ENCODE results near the gene CIB4.
"Not testable (repeated sequence)": the region's sequence is repeated elsewhere in the genome, so short reads cannot be mapped to it uniquely, and the experiment has no call there.

The CIB4 gene

DNA sequence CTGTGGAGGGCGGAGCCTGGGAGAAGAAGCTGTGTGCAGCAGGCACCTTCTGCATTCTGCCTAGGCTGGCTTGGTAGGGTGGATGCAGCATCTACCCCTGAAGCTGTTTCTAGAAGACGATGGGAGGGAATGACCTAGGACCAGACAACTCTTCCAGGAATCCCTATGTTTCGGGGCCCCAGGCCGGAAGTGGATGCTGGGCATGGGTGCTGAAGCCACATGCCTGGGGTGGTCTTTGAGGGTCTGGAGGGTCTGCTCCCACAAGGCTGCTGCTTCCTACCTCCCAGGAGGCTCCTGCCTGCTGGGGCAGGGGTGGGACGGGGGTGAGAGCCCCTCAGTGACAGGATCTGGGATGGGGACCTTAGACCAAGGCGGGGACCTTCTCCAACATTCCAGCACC lies 61.0 kb downstream of the CIB4 start:
- DNase-seq = no peak

DNA sequence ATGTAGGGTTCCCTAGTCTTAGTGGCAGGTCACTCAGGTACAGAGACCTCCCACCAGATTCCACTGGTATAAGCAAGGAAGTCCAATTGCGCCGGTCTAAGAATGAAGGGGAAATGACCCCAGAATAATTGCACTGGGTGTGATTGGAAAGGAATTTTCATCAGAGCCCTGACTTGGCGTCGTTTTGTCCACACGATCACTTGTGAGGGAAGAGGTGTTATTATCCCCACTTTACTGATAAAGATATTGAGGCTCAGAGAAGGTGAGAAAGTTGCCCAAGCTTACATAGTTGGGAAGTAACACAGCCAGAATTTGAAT lies 61.5 kb downstream of the CIB4 start:
- no peak for DNase-seq

DNA sequence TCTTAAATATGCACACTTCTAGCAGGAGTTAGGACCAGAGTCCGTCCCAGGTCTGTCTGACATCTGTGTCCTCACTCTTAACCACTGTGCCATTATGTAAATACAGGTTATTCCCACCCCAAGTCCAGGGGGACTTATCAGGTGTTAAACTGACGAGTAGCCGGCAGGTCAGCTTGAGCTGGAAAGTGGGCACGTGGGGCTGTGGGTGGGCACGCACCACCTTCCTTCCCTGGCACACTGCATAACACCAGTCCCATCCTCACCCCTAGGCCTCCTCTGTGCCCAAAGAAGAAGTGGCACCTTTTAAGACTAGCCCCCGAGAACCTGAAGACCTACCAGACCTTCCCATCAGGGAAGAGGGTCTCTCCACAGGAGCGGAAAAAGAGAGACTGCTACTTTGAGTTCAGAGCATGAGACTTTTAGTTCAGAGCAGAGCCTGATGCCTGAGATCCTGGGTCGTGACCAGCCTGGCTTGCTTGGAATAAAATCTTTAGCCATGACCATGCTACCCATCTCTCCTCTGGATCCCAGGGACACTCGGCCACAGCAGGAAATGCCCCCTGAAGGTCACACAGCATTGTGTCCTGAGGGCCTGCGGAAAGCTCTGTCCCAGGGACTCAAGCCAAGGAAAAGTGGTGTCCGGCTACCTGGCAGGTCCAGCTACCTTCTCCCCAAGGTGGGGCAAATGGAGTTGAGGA lies 62.0 kb downstream of the CIB4 start:
- no peak for DNase-seq

DNA sequence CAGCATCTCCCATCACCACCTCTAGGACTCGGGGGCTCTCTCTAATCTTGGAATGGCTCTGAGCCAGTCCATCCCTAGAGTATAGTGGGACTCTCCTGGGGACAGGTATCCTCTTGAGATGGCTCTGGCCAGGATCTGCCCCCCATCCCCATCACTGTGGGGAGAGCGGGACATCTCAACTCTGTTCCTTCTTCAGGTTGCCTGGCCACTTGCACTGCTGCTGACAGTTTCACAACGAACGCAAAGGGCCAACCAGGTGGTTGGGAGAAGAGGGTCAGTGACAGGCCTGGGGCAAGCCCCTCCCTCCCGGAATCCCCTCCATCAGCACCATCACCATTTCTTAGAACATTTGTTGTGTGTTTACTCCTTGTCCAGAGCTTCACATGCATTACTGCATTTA lies 62.6 kb downstream of the CIB4 start:
- no peak for DNase-seq

DNA sequence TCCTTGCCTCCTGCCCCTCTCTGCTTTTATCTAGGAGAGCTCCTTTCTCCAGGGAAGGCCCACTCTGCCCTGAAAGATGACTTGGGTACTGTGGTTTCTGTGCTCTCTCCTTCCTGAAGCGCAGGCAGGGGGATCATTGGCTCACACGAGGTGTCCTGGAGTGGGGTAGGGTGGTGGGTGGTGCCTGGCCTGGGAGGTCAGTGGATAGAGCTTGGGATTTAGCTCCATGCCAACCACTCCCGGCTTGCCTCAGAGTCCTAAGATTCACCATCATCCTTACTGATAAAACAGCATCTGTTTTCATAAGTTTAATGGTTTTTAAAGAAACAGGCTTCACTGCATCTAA lies 63.1 kb downstream of the CIB4 start:
- no peak for DNase-seq

DNA sequence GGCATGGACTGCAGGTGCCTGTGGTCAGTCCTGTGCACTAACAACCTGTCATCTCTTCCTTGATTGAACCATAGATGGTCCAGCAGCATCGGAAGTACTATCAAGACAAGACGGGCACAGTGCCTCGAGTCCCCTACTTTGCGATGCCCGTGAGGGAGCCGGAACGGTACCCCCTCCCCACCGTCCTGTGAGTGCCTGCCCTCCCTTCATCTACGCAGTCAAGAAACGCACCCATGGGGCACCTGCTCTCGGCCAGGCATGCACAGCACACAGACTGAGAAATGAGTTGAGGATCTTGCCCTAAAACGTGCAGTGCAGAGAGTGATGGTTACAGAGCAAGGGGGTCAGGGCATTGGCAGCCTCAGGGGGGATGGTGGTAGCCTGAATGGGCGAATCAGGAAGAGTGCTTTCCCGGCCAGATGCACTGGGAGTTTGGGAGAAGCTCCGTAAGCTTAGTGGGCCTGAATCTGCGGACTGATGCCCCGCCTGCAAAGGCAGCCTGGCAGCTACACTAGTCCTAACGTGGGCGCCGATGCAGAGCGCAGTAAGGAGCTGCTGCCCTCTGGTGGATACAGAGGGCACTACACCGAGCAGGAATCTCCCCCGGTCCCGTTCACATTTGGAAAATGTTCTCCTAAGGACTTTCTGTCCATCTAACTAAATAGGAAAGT lies 63.6 kb downstream of the CIB4 start:
- DNase-seq = peak; percentile 28 to 39

DNA sequence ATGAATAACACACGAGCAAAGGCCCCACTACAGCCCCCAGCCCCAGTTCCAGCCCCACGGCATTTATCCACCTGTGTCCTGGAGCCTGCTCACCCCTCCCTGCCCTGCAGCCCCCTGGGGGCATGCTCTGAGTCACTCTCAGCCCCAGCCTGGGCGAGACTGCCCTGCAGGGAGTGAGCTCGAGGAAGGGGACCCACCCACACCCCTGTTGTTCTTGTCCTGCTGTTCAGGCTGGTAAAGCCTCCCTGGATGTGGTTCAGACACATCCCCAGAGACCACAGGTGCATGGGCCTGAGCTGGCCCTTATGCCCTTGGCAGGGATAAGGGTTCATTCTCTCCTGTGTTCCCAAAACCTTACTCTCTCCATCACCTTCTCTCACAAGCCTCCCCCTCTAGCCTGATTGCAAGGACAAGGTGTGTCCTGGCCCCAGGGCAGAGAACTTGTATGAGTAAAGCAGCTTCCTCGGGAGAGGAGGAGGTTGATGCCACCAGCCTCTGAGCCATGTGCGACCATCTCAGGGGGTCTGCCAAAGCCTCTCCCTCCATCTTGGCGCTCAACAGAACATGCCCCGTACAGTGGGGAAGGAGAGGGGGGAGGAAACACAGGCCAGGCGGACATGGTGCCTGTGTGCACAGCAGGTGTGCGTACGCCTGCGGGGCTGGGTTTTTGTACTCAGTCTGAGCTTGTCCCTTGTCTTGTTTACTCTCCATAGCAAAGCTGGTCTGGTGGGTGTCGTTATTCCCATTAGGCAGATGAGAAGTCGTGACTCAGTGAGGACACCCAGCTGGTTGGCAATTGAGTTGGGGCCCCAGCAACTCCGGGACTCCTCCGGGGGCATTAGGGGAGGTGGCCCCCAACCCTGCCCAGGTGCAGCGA lies 64.4 kb downstream of the CIB4 start:
- DNase-seq = no peak

DNA sequence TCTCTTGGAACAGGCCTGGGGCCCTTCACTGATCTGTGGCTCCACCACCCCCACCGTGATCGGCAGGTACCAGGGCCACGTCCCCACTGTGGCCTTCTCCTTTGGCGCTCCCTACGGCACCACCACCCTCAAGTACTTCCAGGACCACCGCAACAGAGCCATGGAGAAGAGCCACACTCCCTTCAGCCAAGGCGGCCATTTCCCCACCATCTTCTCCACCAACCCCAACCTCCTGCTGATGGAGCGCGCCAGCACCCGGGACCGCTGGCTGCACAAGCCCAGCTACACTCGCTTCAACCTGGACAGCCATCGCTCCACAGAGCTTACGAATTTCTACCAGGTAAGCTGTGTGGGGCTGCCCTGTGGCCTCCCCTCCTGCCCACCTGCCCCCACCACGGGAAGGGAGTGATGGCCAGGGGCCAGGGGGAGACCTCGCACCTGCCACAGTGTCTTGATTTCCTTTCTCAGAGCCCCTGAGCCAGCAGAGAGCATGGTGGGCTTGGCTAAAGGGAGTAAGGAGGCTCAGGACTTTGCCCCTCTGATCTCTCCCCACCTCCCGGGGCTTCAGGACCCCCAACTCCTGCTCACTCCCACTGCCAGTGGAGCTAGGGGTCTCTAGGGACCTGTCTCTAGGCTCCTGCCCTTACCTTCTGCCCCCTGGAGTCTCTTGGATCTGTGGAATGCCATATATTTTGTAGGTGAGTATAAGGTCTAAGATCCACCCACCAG lies 65.2 kb downstream of the CIB4 start:
- DNase-seq = no peak

DNA sequence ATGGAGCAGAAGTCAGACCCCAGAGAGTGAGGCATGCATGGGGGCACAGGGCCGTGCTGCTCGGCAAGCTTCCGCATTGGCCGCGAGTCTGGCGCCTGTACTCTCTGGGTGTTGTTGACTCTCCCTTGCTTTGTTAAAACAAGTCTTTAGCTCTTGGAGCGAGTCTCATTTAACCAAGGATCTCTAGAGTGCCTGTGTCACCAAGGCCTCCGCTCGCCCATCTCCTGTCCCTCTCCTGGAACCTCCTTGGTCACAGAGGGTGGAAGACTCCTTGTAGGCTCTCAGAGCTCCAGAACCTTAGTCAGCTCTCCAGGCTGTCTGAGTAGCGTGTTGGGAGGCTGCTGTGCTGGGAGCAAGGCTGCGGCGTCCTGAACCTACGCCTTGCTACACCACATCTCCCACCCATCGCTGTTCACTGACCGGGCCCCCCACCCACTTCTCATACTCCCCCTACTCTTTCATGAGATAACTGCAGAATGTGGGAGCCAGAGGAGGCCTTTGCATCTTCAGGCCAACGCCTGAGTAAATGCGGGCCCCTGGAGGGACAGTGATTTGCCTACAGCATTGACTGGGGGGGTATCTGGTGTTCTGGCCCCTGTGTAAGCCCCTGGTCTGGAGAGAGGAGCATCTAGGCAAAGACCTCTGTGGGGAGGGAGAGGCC lies 66.1 kb downstream of the CIB4 start:
- DNase-seq = no peak

DNA sequence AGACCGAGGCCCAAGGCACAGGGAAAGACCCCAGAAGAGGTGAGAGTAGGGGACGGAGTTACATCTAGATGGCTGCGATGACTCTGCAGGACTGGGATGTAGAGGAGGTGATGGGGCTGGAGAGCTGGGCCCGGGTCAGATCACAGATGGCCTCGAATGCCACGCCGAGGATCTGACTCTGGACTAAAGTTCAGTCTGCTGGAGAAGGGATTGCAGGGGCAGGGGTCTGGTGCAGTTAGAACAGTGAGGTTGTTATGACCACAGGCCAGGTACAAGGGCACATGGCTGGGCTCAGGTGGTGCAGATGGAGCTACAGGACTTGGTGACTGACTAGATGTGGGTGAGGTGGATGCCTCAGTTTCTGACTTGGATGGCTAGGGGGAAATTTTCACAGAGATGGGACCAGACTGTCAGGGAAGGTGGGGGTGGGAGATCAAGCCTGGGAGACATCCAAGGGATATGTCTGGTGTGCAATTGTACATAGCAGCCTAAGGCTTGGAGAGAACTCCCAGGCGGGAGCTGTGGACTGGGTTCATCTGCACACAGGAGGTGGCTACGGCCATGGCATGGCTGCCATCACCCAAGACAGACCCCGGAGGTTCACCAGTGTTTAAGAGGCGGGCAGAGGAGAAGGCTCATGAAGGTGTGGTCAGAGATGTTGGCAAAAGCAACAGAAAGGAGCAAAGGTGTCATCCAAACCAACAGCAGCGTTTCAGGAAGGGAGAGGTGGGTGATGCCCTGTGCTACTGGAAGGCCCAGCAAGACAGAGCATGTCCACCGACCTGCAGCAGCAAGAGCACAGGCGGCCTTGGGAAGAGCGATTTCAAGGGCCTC lies 66.9 kb downstream of the CIB4 start:
- no peak for DNase-seq

DNA sequence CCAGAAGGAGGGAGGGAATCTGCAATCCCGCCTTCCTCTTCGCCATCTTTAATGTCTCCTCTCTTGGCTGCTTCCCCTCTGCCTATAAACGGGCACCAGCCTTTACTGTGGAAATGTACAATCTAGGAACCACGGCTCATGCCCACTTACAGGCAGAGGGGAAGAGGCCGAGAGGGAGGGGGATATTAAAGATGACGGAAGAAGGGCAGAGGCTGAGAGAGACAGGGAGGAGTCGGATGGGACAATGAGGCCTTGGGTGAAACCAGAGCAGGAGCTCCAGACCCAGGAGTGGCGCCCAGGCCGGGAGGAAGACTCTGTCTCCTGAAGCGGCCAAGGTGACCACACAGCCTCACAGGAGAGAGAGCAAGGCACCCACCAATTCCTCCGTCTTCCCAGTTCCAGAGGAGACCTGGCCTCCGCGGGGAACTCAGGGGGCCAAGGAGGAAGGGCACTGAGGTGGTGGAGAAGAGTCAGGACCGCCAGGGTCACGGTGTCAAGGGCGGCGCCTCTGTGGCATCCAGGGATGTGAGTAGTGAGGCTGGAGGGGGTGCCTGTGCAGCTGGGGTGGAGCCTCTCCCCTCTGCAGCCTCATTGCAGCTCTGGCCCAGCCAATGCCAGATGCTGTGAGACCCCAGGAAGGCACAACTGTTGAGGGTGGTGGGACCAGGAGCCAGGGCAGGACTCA lies 67.8 kb downstream of the CIB4 start:
- DNase-seq = no peak

DNA sequence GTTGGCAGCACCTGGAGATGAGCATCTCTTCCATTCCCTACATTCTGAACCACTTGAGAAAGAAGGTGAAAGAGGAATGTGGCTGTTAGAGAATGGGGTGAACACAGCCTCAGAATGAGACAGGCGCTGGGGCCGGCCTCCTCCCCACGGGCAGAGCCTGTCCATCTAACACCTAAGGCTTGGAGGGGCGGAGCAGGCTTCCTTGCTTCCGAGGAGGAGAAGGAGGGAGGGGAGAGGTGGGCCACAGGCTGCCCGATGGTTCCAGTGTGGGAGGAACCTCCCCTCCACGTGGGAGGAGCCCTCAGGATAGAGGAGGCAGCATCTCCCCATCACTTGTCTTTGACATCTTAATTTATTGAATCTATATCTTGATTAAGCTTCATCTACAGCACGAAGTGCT lies 68.6 kb downstream of the CIB4 start:
- DNase-seq = no peak

DNA sequence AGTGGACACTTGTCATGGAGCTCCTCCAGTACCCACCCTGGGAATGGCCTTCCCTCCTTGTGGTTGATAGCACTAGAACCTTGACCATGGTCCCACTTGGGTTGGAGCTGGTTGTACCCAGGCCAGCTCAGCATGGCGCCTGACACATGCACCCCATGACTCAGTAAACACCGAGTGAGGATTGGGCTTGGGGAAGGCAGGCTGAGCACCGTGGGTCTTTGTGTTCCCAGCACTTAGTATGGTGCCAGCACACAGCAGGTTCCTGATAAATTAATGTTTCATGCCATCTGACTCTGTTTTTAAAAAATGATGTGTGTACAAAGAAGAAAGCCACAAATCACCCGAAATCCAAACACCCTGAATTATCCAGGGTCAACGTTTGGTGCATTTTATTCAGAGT lies 69.8 kb downstream of the CIB4 start:
- DNase-seq = no peak

DNA sequence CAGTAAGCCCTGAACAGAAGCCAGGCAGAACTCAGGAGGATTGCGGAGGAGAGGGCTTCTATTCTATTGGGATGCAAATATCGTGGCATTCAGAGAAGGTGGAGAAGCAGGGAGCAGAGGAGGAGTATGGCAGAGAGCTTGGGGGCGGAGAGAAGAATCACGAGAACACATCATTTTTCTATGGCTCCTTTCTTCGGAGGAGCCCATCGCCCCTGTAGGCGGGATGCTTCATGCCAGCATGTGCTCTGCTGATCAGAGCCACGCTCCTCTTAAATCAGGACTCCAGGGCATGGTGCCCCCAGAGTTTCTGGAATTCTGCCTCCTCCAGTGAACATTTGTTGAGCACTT lies 71.1 kb downstream of the CIB4 start:
- DNase-seq = no peak

DNA sequence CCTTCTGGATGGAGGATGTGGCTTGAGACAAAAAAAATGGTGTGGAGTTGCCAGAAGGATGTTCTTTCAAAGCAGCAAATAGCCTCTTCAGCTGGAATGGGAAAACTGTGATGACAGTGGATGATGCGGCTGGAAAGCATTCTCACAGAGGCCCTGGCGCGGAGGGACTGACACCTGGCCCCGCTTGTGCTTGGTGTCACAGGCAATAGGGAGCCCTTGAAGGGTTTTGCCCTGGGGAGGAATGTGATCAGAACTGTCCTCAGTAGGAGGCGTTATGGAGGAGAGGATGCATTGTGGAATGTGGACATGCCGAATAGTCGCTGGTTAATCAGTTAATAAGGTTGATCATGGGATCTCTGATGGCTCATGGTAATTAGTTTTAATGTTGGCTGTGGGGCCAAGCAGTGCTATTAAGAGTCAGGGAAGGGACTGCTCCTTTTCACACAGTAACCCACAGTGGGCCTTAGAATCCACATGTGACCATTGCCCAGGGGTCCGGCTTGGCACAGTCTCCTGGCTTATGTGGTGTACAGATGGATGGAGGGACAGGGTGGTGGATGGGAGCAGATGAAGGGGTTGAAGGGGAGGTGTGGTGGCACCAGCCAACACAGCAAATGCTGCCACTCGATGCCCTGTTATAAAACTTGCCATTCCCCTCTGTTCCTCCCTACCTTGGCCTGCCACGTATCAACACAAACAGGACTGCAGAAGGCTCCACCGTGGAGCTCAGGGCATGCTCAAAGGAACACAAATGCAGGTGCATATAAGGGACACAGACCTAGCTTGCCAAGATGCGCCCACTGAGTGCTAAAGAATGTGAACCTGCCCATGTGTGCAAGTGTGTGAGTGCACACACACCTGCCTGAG lies 71.7 kb downstream of the CIB4 start:
- no peak for DNase-seq

DNA sequence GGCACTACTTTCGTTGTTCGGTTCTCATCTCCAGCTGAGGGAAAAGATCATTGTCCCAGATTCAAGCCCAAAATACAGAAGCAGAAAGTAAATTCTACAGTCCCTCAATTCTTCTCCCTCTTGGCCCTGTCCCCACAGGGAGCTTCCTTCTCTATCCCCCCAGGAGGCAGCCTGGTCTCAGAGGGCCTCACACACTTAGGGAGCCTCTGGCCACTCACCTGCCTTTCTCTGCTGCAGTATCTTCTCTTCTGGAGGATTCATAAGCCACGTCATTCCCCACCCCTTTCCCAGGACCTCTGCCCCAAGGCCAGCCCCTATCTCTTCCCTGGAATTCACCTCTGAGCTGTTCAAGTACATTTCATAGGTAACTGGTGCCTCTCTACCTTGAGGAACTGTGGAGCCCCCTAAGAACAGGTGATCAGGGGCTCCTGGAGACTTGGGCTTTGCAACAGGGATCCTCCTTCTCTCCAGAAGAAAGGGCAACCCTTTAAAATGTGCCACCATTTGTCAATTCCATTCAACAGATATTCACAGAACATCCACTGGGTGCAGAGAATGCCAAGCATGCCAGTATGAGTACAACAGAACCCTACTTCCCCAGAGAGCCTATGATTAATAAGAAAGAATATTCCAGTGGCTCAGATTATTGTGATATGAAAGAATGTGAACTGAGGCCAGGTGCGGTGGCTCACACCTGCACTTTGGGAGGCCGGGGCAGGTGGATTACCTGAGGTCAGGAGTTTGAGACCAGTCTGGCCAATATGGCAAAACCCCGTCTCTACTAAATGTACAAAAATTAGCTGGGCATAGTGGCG lies 72.9 kb downstream of the CIB4 start:
- no peak for DNase-seq

DNA sequence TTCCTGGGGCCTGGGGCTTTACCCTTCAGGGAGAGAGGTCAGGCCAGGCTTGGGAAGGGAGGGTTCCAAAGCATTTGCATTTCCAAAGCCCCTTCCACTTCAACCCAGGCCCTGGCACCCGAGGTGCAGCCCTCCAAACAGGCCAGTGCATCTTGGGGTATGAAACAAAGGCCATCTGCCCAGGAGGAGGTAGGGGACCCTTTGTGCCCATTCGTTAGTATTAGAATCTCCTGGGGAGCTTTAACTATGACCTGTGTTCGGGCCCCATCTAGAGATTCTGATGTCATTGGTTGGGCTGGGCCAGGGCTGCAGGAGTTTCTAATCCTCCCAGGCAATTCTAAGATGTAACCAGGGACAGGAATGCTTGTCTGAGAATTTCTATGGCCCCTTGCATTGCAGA lies 73.6 kb downstream of the CIB4 start:
- no peak for DNase-seq

DNA sequence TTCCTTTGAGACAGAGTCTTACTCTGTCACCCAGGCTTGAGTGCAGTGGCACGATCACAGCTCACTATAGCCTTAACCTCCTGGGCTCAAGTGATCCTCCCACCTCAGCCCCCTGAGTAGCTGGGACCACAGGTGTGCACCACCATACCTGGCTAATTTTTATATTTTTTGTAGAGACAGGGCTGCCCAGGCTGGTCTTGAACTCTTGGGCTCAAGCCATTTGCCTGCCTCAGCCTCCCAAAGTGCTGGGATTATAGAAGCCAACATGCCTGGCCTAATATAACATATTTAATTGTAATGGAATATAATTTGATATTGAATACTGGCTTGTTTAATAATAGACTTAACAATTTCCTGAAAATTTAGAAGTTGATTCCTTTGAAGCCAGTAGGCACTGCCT lies 74.4 kb downstream of the CIB4 start:
- not testable (repeated sequence) for DNase-seq

DNA sequence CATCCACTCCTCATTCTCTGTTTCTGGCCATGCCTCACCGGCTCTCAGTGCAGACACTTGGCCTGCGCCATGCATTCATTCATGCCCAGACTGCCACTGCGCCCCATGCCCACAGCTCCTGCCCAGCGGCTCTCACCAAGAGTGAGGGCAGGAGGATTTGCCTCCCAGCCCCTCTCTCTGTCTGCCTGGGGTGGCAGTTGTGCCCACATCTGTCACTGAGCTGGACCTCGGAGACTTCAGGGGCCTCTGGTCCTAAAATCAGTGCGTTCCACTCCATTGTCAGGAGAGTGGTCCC lies 75.1 kb downstream of the CIB4 start:
- DNase-seq = no peak

DNA sequence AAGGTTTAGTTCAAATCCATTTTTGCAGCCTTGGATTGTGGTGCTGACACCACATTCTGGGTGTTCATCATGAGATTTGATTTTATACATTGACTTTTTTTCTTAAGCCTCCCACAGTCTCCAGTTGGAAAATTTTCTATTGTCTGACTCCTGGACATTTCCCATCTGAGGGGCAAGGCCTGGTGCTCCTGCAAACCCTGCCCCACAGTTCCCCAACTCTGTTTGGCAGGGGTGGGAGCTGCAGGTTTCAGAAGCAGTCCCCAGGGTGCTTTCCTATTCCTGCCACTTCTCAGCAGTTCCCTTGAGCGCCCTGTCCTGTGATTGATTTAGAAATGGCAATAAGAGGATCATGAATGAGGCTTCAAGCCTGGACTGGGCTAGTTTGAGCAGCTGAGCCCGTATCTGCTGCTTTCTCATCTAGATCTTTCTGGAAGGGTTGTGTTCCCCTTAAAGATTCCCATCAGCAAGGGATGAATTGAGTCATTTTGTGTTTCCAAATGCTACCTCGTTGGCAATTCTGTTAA lies 77.0 kb downstream of the CIB4 start:
- DNase-seq = no peak

All from NCI-H1930 (cell line).